GM18519 (cell line): Measurements from ENCODE around the gene ZC3H13.

Experiments used
- ATAC-seq: cut with Tn5 transposase; IDR thresholded peaks from one replicate; pipeline ENCODE4 v1.9.1; 2021; ENCODE audit warnings: mild to moderate bottlenecking, moderate library complexity; ENCODE audit not compliant: unreplicated experiment, low FRiP score

ZC3H13 gene, protein sequence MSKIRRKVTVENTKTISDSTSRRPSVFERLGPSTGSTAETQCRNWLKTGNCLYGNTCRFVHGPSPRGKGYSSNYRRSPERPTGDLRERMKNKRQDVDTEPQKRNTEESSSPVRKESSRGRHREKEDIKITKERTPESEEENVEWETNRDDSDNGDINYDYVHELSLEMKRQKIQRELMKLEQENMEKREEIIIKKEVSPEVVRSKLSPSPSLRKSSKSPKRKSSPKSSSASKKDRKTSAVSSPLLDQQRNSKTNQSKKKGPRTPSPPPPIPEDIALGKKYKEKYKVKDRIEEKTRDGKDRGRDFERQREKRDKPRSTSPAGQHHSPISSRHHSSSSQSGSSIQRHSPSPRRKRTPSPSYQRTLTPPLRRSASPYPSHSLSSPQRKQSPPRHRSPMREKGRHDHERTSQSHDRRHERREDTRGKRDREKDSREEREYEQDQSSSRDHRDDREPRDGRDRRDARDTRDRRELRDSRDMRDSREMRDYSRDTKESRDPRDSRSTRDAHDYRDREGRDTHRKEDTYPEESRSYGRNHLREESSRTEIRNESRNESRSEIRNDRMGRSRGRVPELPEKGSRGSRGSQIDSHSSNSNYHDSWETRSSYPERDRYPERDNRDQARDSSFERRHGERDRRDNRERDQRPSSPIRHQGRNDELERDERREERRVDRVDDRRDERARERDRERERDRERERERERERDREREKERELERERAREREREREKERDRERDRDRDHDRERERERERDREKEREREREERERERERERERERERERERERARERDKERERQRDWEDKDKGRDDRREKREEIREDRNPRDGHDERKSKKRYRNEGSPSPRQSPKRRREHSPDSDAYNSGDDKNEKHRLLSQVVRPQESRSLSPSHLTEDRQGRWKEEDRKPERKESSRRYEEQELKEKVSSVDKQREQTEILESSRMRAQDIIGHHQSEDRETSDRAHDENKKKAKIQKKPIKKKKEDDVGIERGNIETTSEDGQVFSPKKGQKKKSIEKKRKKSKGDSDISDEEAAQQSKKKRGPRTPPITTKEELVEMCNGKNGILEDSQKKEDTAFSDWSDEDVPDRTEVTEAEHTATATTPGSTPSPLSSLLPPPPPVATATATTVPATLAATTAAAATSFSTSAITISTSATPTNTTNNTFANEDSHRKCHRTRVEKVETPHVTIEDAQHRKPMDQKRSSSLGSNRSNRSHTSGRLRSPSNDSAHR (N-terminal part only)

DNA sequence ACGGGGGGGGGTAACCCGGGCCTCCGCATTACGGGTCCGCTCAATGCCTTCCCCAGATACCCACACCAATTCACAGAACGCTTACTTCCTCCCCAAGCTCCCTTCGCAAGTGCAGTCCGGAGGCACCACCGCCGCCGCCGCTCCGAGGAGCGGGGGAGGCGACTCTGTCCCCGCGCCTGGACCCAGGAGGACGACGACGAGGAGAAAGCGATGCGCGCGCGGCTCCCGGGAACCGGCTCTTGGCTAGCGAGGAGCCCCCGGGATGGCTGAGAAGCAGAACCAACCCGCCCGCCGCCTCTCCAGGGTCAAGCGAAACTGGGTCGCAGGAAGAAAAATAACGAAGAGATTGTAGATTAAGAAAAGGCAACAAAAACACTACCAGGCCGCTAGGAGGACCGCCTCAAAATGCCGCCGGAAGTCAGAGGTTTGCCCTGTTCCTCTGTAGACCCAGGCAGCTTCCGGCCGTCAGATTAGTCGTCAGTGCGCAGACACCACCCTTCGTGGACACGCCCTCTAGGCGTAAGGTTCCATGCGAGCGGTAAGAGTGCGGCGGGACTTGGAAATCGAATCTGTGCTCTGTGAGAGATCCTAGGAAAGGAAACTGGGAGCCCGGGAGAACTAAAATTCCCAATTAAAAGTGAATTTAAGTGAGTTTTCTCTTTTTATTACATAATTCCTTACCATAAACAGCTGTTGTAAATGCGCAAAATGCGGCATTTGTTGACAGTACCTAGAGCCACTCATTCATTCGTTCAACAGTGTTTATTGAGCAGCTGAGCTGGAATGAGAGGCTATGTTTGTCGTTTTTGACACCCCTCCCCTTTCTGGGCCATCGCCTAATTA is at the start of gene ZC3H13:
Gene ZC3H13 (minus strand): TSS at position 428 of the 843 bp plus-strand sequence. CDS start 7,239 bp downstream, outside the sequence.
- ATAC-seq = peak; percentile 94

DNA sequence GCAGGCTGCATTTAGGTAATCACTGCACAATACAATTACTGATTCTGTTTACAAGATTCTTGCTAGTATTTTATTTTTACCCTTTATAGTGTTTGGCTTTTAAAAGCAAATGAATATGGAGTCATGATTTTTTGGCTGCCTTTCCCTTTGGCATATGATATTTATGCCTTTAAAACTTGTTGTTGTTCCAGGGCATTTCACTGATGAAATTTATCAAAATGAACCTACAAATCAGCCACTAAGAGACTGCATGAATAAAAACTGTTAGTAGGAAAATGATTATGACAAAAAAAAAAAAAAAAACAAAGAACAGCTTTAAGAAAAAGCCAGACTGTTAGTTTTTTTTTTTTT is 49.7 kb upstream of the ZC3H13 start:
- ATAC-seq = no peak

DNA sequence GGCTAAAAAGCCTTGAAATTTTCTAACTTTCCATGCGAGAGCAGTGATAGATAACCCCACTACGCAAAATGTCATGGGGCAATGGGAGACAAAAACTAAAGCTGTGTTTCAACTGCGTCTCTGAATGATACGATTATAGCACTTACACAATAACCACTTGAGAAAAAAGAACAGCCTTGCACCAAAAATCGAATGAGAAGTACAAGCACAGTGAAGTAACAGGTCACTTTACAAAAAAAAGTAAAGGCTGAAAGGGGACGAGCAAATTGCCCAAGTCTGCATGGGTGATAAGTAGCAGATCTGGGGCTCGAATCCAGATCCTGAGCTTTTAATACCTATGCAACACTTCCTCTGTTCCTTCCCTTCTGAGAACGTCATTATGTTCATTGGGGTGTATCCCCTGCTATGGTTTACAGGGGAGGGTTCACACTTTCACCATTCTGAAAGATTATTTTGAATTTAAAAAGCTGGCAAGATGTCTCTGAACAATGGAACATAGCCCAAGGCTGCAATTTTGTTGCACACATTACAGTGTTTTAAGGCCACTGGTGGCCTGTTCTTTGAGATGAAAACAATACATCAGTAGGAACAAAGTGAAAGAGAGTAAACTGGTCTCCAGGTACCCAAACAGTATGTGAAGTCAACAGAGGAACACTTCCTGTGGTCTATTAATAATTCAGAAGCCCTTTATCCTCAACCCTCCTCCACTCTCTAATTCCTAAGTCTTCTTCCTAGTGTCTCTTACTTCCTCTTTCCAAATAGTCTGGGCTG is 49.1 kb upstream of the ZC3H13 start:
- no peak for ATAC-seq

DNA sequence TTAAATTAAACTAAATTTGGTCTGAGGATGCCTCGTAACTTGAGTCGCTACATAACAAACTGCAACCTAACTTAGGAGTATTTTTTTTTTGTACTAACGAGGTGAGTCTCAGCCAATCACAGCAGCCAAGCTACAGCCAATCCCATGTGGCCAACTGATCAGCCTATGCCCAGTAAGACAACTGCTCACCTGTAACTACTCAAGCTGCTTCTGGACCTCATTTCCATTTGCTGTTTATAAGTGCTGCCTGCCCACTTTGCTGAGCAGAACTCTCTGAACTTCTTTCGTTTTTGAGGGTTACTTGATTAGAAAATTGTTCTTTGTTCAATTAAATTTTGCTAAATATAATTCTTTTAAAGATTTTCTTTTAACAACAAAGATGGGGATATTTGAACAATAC is 48.5 kb upstream of the ZC3H13 start:
- ATAC-seq = no peak

DNA sequence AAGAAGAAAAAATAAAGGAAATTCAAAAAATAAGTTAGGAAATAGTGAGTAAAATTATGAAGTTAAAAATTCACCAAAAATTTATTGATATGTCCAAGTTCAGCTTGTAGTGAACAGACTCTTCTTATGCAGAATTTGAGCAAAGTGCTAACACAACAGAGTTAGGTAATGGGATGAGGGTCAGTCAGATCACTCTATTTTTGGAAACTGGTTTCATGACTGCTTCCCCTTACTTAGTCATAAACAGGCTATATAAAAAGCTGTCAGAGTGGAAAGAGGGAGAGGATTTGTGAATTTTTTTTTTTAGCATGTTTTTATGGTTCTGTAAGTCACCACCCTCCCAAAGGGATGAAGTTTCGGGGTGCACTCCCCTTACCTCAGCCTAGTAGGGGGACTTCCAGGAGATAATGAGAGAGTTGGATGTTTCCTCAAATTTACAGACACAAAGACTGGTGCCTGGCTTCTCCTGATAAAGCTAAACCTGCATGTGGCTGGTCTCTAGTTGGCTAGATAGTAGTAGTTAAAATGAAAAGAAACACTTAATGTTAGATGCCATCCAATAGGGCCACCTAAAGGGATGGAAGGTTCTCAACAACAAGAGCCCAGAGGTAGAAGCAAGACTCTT is 47.8 kb upstream of the ZC3H13 start:
- ATAC-seq = no peak

DNA sequence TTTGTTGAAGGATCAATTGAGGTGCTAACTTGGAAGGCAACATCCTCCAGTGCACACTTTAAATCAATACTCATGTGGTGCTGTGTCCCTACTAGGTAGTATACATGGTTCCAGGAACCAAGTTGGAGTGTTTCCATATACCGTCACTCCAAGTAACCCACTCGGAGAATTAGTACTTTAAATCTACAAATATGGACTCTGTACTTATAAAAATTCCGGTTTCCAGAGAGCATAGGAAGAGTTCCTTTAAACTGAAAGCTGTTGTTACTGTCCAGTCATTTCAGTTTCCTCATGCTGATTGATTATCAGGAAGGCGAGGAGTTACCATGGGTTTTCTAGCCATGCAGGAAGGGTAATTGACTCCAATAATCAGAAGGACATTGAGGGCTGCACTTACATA is 45.1 kb upstream of the ZC3H13 start:
- no peak for ATAC-seq

DNA sequence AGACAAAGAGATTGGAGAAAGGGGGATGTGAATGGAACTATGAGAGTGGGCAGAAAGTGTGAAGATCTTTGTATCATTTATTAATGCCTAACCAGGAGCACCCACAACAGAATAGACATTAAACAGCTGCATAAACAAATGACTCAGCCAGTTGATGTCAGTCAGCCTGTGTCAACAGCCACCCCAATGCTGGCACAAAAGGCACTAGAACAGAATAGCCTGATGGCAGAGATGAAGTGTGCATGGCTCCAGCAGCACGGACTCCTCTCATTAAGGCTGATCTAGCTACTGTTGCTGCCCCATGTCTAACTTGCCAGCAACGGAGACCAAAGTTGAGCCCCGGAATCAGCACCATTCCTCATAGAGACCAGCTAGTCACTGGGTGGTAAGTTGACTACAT is 44.5 kb upstream of the ZC3H13 start:
- no peak for ATAC-seq

DNA sequence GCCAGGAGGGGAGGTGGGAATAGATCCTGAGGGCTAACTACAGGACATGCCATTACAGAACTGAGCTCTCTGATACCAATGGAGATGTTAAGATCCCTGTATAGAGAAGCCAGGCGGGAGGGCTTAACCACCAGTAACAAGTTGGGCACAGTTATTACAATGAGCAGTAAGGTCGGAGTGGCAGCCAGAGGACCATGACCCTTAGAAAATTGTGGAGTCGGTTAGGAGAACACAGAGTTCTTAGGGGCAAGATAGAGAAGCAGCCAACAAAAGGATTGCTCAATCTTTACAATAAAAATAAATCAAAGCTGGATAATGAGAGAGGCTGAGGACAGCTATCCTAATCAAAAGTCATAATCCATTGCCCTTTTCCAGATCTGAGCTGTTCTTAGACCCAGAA is 41.9 kb upstream of the ZC3H13 start:
- no peak for ATAC-seq

DNA sequence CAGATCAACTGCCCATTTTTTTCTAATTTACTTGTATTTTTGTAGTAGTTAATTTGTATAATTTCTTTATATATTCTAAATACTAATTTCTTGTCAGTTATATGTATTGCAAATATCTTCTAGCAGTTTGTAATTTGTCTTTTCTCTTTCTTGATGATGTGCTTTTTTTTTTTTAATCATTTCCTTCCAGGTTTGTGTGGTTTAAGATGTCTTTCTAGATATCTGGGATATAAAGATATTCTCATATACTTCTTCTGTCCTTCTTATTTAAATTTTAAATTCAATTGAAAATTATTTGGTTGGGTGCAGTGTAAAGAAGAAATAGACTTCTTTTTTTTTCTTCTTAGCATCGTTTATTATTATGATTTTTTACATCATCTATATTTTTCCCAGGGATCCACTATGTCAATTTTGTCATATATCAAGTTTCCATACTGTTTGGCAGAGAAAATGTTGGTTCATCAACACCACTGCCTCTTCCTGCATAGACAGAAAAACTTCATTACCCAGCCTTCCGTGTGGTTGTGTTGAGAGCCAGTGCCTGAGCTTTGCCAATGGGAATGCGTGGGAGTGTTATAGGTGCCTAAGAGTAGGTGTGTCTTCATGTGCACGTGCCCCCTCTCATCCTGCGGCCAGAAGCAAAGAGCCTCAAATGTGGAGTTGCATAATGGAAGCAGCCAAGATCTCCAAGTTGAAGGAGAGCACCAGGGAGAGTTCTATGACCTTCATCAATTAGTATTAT is 36.4 kb upstream of the ZC3H13 start:
- ATAC-seq = no peak

DNA sequence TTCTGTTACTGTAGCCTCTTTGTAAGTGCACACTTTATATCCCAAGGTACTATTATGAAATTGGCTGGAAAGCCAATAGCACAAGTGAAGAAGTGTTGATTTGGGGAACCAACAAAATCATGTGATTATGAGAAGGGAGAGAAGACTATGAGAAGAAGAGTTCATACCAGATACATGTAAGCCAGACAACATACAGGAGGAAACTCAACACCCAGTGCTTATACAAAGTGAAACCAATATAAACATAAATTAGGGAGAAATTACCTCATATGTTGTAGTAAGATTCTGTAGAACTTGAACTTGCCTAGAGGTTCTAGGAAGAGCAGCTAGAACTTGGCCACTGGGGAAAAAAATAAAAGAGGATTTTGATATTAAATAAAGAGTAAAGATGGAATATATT is 34.9 kb upstream of the ZC3H13 start:
- no peak for ATAC-seq

DNA sequence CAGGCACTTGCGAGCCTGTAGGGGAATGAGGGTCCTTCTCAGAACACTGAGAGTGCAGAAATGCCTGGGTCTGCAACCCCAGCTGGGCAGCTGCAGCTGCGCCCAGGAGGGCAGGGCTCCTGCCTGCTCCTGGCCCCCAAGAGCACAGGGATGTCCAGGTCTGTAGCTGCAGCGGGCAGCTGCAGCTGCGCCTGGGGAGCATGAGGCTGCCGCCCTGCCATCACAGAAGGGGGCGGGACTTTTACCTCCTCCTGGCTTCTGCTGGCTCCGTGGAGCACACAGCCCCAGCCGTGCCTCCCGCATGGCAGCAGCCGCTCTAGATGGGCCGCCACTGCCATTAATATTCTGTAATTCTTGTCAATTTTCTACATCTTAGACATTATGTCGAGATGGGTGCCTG is 34.4 kb upstream of the ZC3H13 start:
- ATAC-seq = no peak

DNA sequence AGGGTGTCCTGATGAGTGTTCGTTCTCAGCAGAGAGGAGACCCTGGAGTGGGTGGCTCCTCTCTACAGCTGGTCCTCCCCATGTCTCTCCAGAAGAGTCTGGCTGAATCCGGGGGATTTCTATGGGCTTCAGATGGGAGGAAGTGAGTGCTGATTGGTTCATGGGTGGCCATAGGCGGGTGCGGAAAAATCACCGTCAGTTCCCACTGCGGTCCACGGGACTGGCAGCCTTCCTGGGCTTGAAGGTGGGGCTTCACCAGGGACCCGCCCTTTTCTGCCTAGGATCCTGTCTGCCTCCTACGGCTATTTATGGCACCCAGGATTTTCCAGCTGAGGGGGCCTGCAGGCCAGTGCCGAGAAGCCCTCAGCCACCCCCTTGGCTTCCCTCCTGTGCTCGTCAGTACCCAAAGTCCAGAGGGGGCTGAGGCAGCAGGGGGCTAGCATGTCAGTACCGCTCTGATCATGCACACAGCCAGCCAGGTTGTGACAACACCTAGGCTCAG is 33.9 kb upstream of the ZC3H13 start:
- ATAC-seq = no peak

DNA sequence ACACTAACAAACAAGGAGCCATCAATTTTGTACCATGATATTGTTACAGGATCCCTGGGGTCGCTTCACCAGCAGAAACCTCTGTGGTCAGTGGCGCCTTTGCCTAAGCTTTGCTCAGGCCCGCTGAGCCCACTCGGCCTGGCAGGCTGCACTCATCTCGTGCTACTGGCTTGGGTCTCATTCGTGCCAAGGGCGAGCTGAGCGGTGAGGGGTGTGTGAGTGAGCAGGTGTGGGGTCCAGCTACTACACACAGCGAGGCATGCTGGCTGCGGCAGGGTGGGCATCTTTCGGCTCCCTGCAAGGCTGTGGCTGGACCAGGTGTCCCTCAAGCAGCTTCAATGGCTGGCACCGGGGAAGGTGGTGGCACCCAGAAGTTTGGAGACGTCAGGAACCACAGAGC is 33.2 kb upstream of the ZC3H13 start:
- no peak for ATAC-seq

DNA sequence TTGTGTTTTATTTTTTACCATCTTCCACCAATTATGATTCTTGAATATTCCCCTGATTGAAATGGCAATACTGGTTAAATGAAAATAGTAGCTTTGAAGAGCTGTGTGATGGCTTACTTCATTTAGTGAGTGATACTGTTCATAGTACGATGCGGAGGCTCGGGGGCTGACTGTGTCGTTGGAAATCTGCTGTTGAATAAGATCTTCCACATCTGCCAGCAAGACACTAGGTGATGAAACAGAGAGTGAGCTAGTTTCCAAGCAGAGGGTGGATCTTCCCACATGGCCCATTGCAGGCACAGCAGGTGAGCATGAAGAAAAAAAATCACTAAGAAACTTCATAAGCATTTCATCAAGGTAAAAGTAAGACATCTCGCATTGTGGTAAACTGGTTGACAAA is 29.8 kb upstream of the ZC3H13 start:
- no peak for ATAC-seq

DNA sequence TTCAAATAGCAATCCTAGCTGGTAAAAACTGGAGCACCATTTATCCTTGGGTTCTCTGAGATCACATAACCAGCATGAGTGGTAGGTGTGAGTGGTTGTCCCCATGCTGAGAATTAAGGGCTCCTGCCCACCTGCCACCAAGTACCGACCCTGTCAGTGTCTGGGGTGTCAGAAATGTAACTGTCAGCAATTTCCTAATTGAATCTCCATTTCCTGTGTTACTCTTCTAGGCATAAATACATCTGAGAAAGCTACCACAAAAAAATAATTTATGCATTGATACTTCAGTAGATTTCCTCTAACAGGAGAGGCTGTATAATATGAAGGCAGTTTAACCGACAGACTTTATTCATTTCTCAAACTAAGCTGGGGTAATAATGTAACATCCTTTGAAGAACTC is 27.2 kb upstream of the ZC3H13 start:
- no peak for ATAC-seq

DNA sequence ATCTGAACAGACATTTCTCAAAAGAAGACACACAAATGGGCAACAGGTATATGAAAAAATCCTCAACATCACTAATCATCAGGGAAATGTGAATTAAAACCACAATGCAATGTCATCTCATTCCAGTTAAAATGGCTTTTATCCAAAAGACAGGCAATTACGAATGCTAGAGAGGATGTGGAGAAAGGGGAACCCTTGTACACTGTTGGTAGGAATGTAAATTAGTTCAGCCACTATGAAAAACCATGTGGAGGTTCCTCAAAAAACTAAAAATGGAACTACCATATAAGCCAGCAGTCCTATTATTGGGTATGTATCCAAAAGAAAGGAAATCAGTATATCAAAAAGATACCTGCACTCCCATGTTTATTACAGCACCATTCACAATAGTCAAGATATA is 24.7 kb upstream of the ZC3H13 start:
- ATAC-seq = no peak

DNA sequence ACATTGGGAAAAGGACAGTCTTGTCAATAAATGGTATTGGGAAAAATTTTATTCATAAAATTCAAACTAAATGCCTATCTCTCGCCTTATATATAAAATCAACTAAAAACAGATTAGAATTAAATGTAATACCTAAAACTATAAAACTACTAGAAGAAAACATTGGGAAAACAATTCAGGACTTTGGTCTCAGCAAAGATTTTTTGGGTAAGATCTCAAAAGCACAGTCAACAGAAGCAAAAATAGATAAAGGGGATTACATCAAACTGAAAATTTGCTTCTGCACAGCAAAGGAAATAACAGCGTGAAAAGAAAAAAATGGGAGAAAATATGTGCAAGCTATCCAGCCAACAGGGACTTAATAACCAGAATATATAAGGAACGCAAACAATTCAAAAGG is 24.3 kb upstream of the ZC3H13 start:
- ATAC-seq = no peak

DNA sequence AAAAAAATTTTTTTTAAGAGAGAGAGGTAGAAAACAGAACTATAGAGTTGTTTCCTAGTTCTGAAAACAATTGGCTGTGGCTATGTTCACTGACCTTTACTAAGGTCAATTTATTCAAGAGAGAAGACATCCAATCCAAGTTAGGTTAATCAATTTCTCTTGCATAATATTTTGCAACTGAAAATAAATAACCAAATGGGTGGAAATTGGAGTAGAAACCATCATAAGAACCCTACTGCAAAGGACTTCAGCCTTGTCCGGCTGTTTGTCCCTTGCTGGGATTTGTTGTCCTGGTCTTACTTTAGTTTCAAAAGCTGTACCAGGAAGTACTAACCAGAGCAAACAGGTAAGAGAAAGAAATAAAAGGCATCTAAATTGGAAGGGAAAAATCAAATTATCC is 23.3 kb upstream of the ZC3H13 start:
- ATAC-seq = no peak
